T-cell (primary cell): ENCODE measurements around the gene IVL. TPM values are rescaled to one million over a fixed set of nuclear protein-coding genes. Genes with fewer than 3 reads are reported as not detected.

Experiments used
- ATAC-seq, 4 experiments: fragments of 200-7000 bp in 3 of 4; fragments of 150-1000 bp in 1 of 4; cut with Tn5 transposase; replicated peaks in 1 of 4; 1 replicate in 3 of 4; 2 replicates in 1 of 4; pipeline ENCODE4 v1.10.0; 2021; ENCODE audit warnings: moderate library complexity in 3 of 4, mild to moderate bottlenecking in 2 of 4, moderate number of reproducible peaks in 1 of 4
- CTCF ChIA-PET, 2 donors: fragments of 300-600 bp; sonication (Branson Sonifier 250); formaldehyde crosslinking; loops; one replicate each; lab custom pipeline; 2022; ENCODE audit warnings: antibody characterized with exemption in 2 of 2; lab: Charles Lee
- POLR2A ChIA-PET, 2 donors: fragments of 300-600 bp; sonication (Branson Sonifier 250); formaldehyde crosslinking; loops; one replicate each; lab custom pipeline; 2022; ENCODE audit warnings: antibody characterized with exemption in 2 of 2; lab: Charles Lee
- DNase-seq, 35 experiments: peaks; one replicate each; pipeline versions ENCODE4 v3.0.0 to v3.0.0-alpha.2; 2013 to 2023
- H3K27ac ChIP-seq: one replicate; pipeline ENCODE4 v1.5.1; 2013; ENCODE audit warnings: low read length
- H3K27me3 ChIP-seq, 2 experiments: replicated peaks in 1 of 2; 1 replicate in 1 of 2; 2 replicates in 1 of 2; pipeline versions ENCODE4 v1.6.1 to v1.7.0; 2013; ENCODE audit warnings: low read length in 1 of 2, mixed read lengths in 1 of 2; ENCODE audit not compliant: control insufficient read depth in 2 of 2, insufficient read depth in 2 of 2; ENCODE audit errors: extremely low read depth in 1 of 2
- H3K36me3 ChIP-seq, 2 donors: 1 replicate in 1 of 2; 2 replicates in 1 of 2; pipeline versions ENCODE4 v1.6.1 to v1.7.0; 2013; ENCODE audit warnings: low read length in 1 of 2; ENCODE audit not compliant: control insufficient read depth in 2 of 2, insufficient read depth in 1 of 2; ENCODE audit errors: extremely low read depth in 1 of 2
- H3K4me1 ChIP-seq, 2 experiments: 1 replicate in 1 of 2; 2 replicates in 1 of 2; pipeline versions ENCODE4 v1.6.1 to v1.7.0; 2013; ENCODE audit warnings: low read length in 2 of 2, mixed read lengths in 1 of 2; ENCODE audit not compliant: insufficient read depth in 2 of 2, control insufficient read depth in 1 of 2; ENCODE audit errors: extremely low read depth in 1 of 2
- H3K4me3 ChIP-seq, 2 donors: 1 replicate in 1 of 2; 2 replicates in 1 of 2; pipeline versions ENCODE4 v1.5.1 to v1.7.0; 2013; ENCODE audit warnings: mild to moderate bottlenecking in 2 of 2, low read length in 1 of 2, moderate library complexity in 1 of 2; ENCODE audit not compliant: control insufficient read depth in 1 of 2; ENCODE audit errors: extremely low read depth in 1 of 2
- H3K9me3 ChIP-seq: 2 replicates; pipeline ENCODE4 v1.7.0; 2013
- H3K27ac Mint-ChIP-seq, 2 donors: one replicate each; pipeline ENCODE4 v1.8.0; 2020 to 2021; ENCODE audit warnings: mild to moderate bottlenecking in 2 of 2, mixed read lengths in 2 of 2
- H3K27me3 Mint-ChIP-seq, 2 donors: one replicate each; pipeline ENCODE4 v1.8.0; 2021 to 2022; ENCODE audit warnings: mixed read lengths in 2 of 2
- H3K36me3 Mint-ChIP-seq: one replicate; pipeline ENCODE4 v1.8.0; 2021; ENCODE audit warnings: mixed read lengths
- H3K4me1 Mint-ChIP-seq, 3 donors: one replicate each; pipeline ENCODE4 v1.8.0; 2020 to 2022; ENCODE audit warnings: mixed read lengths in 3 of 3, mild to moderate bottlenecking in 1 of 3
- H3K4me3 Mint-ChIP-seq, 3 donors: one replicate each; pipeline ENCODE4 v1.8.0; 2020 to 2022; ENCODE audit warnings: mild to moderate bottlenecking in 3 of 3, mixed read lengths in 3 of 3, moderate library complexity in 3 of 3
- H3K9me3 Mint-ChIP-seq, 3 donors: one replicate each; pipeline ENCODE4 v1.8.0; 2020 to 2022; ENCODE audit warnings: mixed read lengths in 3 of 3
- WGBS: methylation state at CpG from one replicate; pipeline ENCODE4 v1.1.5; 2013; ENCODE audit warnings: missing lambda C conversion rate; ENCODE audit not compliant: insufficient coverage; 5-methylcytosine and 5-hydroxymethylcytosine counted together
- total RNA-seq, 35 experiments: library from RNA in 6 of 35; stranded (reverse) in 6 of 35; fragments of 120-200 nt in 1 of 35; gene quantifications; one replicate each; pipeline versions ENCODE4 v1.2.1 to v1.2.4 and lab custom pipeline; 2013 to 2026

The IVL gene
- total RNA-seq, 5 donors from 2014 or later (not counting 1 experiment from before 2014, with no cell fraction given) = not detected

DNA sequence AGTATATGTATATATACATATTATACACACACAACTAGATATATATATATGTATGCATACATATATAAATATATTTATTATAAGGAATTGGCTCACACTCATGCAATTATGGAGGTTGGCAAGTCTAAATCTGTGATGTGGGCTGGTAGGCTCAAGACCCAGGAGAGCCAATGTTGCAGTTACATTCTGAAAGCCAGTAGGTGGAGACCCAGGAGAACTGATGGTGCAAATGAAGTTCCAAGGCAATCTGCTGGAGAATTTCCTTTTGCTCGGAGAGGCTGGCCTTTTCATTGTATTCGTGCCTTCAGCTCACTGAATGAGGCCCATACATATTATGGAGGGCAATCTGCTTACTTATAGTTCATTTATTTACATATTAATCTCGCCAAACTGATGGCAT is 9.4 kb downstream of the IVL start:
- Histone ChIP-seq H3K36me3 (no peaks in the 10 kb centered on the region), H3K4me1 (no peaks in the 10 kb centered on the region), H3K27ac (no peak overlapping the region), H3K27me3 (no peaks in the 10 kb centered on the region), H3K4me3 (no peak overlapping the region), H3K9me3 (no peaks in the 10 kb centered on the region)
- no CpG with 5 or more reads among the region's 3 CpGs for WGBS
- Mint-ChIP-seq H3K4me1 (no peaks in the 10 kb centered on the region), H3K4me3 (no peak overlapping the region), H3K9me3 (no peaks in the 10 kb centered on the region), H3K27me3 (peaks cover 19 to 27% of the 10 kb centered on the region in 2 donors), H3K27ac (no peak overlapping the region), H3K36me3 (no peaks in the 10 kb centered on the region)
- CTCF ChIA-PET = no interaction called here
- no peak for DNase-seq
- ATAC-seq = no peak
- POLR2A ChIA-PET = no interaction called here

DNA sequence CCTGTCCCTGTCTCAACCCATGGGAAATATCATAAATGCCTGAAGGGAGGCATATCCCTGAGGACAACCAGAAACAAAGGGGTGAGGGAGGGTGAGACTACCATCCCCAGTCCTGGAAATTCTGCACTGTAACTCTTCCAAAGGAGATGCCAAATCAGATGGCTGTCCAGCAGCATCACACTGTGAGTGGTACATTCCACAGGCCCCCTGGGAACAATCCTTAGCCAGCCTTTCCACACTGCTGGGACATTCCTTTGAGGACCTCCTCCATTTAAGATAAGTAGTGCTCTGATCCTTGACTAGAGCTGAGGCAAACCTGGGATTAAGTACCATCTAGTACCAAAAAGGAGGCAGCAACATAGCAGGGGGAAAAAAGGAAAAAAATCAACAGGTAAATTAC is 10.7 kb downstream of the IVL start:
- Histone ChIP-seq H3K4me1 (no peaks in the 10 kb centered on the region), H3K27ac (no peak overlapping the region), H3K27me3 (no peaks in the 10 kb centered on the region), H3K4me3 (no peak overlapping the region), H3K9me3 (no peaks in the 10 kb centered on the region), H3K36me3 (no peaks in the 10 kb centered on the region)
- CTCF ChIA-PET = no interaction called here
- ATAC-seq (no peak), DNase-seq (no peak)
- Mint-ChIP-seq H3K4me1 (no peaks in the 10 kb centered on the region), H3K9me3 (no peaks in the 10 kb centered on the region), H3K27me3 (peaks cover 16 to 24% of the 10 kb centered on the region in 2 donors), H3K27ac (no peak overlapping the region), H3K36me3 (no peaks in the 10 kb centered on the region), H3K4me3 (no peak overlapping the region)
- POLR2A ChIA-PET = no interaction called here

DNA sequence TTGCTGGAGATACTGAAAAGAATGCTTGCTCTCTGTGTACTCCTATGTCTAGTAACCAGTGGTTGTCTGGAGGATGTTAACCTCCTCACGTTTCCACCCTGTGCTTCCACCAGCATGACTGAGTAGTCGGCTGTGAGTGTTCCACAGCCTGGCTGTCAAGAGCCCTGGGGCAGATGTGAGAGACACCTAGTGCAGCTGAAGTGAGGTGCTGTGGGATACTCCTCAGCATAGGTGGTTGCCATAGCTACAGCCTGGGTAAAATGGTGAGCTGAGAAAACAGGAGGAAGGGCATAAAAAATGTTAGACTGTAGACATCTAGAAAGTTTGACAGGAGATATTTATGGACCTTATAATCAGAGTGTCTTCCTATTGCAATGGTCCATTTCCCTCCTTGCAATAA is 15.8 kb downstream of the IVL start:
- Histone ChIP-seq H3K9me3 (no peaks in the 10 kb centered on the region), H3K36me3 (no peaks in the 10 kb centered on the region), H3K4me1 (no peaks in the 10 kb centered on the region), H3K27me3 (no peaks in the 10 kb centered on the region), H3K4me3 (no peak overlapping the region), H3K27ac (no peak overlapping the region)
- 86% methylated on average over 1 of the region's 2 CpGs for WGBS
- ChIA-PET CTCF (no interaction called here), POLR2A (no interaction called here)
- no peak for DNase-seq
- Mint-ChIP-seq H3K27me3 (peaks cover 12 to 23% of the 10 kb centered on the region in 2 donors), H3K4me1 (no peaks in the 10 kb centered on the region), H3K27ac (no peak overlapping the region), H3K4me3 (no peak overlapping the region), H3K36me3 (no peaks in the 10 kb centered on the region), H3K9me3 (no peaks in the 10 kb centered on the region)
- ATAC-seq = no peak

DNA sequence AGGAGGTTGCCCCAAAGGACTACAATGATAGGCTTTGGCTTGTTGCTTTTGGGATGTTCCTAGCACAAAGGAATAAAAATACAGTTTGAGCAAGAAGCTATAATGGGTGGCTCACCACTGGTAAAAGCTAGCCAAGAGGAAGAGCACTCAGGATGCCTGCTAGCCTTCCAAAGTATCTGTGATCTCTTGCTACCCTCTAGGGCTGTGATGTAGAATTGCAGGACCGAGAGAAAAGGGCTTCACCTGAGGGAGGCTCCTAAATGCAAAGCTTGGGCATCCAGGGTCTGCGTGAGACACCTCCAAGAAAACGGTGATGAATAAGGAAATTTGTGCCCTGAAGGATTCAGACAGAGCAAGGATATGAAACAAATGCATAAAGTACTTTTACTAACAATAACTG is 17.7 kb downstream of the IVL start:
- ChIA-PET POLR2A (interaction anchor here in 1 of 2 donors (0.6 kb wide), 1 partner anchor 12 kb away, joined by 21 read pairs; no protein-coding TSS in a partner anchor), CTCF (no interaction called here)
- 67% methylated on average over 3 of the region's 3 CpGs for WGBS
- Histone ChIP-seq H3K4me1 (no peaks in the 10 kb centered on the region), H3K9me3 (no peaks in the 10 kb centered on the region), H3K27ac (no peak overlapping the region), H3K36me3 (no peaks in the 10 kb centered on the region), H3K4me3 (no peak overlapping the region), H3K27me3 (no peaks in the 10 kb centered on the region)
- H3K4me3 Mint-ChIP-seq = no peak overlapping the region
- no peaks in the 10 kb centered on the region for H3K4me1 Mint-ChIP-seq
- DNase-seq (no peak), ATAC-seq (no peak)
- H3K36me3 Mint-ChIP-seq = no peaks in the 10 kb centered on the region
- H3K9me3 Mint-ChIP-seq = no peaks in the 10 kb centered on the region
- no peak overlapping the region for H3K27ac Mint-ChIP-seq
- peaks cover 16 to 23% of the 10 kb centered on the region in 2 donors for H3K27me3 Mint-ChIP-seq

DNA sequence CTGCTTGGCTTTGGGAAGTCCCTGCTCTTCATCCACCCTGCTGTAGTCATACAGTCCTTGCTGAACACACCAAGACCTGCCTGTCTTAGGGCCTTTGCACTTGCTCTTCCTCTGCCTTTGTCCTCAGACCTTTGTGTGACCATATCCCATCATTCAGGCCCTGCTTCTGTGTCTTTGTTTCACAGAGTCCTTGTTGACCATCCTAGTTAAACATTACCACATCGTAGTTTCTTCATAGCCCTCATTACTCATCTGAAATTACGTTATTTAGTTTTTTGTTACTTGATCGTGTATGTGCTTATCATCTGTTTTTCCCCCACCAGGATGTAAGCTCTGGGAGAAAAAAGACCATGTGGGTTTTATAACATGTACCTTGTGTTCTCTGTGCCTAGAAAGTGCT is 20.3 kb downstream of the IVL start:
- POLR2A ChIA-PET = no interaction called here
- no peak overlapping the region for H3K4me3 ChIP-seq
- CTCF ChIA-PET = no interaction called here
- H3K27ac Mint-ChIP-seq = no peak overlapping the region
- H3K4me3 Mint-ChIP-seq = no peak overlapping the region
- H3K27me3 ChIP-seq = peaks cover 0 to 2% of the 10 kb centered on the region in 2 experiments
- no peaks in the 10 kb centered on the region for H3K4me1 Mint-ChIP-seq
- no CpG with 5 or more reads among the region's 3 CpGs for WGBS
- no peaks in the 10 kb centered on the region for H3K36me3 Mint-ChIP-seq
- DNase-seq = no peak
- H3K36me3 ChIP-seq = no peaks in the 10 kb centered on the region
- H3K27ac ChIP-seq = no peak overlapping the region
- H3K9me3 ChIP-seq = no peaks in the 10 kb centered on the region
- no peaks in the 10 kb centered on the region for H3K9me3 Mint-ChIP-seq
- H3K4me1 ChIP-seq = no peaks in the 10 kb centered on the region
- peaks cover 11 to 18% of the 10 kb centered on the region in 2 donors for H3K27me3 Mint-ChIP-seq
- ATAC-seq = no peak

DNA sequence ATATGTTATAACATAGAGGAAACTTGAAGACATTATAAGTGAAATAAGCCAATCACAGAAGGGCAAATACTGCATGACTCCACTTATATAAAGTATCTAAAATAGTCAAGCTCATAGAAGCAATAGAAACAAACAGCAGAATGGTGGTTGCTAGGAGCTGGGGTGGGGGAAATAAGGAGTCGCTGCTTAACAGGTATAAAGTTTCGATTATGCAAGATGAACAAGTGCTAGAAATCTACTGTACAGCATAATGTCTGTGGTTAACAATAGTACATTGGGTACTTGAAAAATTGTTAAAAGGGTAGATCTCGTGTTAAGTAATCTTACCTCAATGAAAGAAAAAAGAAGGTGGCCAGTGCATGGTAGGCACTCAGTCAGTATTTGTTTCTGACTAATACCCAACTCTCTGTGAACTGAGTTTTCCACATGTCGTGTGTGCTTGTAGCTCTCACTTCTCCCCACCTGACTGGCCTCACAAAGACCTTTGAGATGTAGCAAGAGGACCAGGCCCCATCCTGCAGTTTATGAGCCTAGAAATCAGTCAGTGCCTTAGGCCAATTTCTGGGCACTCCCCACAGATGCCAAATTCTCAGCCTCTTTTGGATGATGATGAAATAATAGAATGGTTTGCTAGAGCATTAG is 23.9 kb downstream of the IVL start:
- no peaks in the 10 kb centered on the region for H3K9me3 Mint-ChIP-seq
- Histone ChIP-seq H3K4me3 (no peak overlapping the region), H3K9me3 (no peaks in the 10 kb centered on the region), H3K27me3 (peaks cover 2 to 6% of the 10 kb centered on the region in 2 experiments), H3K36me3 (no peaks in the 10 kb centered on the region), H3K4me1 (no peaks in the 10 kb centered on the region), H3K27ac (no peak overlapping the region)
- H3K36me3 Mint-ChIP-seq = no peaks in the 10 kb centered on the region
- CTCF ChIA-PET = no interaction called here
- no peak overlapping the region for H3K4me3 Mint-ChIP-seq
- ATAC-seq (no peak), DNase-seq (no peak)
- WGBS = 77% methylated on average over 4 of the region's 4 CpGs
- no peak overlapping the region for H3K27ac Mint-ChIP-seq
- H3K4me1 Mint-ChIP-seq = no peaks in the 10 kb centered on the region
- POLR2A ChIA-PET = no interaction called here
- peaks cover 6 to 23% of the 10 kb centered on the region in 2 donors for H3K27me3 Mint-ChIP-seq

DNA sequence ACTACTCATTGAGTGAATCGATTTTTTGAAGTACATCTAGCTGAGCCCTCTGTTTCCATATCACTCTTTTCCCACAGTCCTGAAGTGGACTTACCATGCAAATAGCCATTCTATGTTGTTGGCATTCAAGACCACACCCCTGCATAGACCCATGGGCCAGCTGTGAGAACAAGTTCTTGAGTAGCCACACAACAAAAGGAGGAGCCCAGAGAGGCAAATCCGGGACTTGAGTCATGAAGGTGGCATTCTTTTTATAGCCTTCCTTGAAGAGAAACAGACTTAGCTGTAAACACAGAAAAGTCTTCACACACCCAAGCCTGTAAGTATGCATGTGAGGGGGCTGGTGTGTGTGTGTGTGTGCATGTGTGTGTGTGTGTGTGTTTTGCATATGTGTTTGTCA is 24.9 kb downstream of the IVL start:
- no peak overlapping the region for H3K27ac ChIP-seq
- H3K27me3 Mint-ChIP-seq = peaks cover 6 to 23% of the 10 kb centered on the region in 2 donors
- WGBS = 75% methylated on average over 1 of the region's 2 CpGs

More for the DNA sequence above, 24.9 kb downstream of the IVL start:
- Mint-ChIP-seq H3K36me3 (no peaks in the 10 kb centered on the region), H3K9me3 (no peaks in the 10 kb centered on the region), H3K4me3 (no peak overlapping the region), H3K4me1 (no peaks in the 10 kb centered on the region), H3K27ac (no peak overlapping the region)
- Histone ChIP-seq H3K4me3 (no peak overlapping the region), H3K9me3 (no peaks in the 10 kb centered on the region), H3K4me1 (no peaks in the 10 kb centered on the region), H3K27me3 (peaks cover 2 to 6% of the 10 kb centered on the region in 2 experiments), H3K36me3 (no peaks in the 10 kb centered on the region)
- no peak for DNase-seq
- ChIA-PET POLR2A (no interaction called here), CTCF (no interaction called here)
- ATAC-seq = no peak
